Astrocyte (in vitro differentiated cells and primary cell): Measurements from ENCODE around the gene ATP5F1D. TPM values are rescaled to one million over a fixed set of nuclear protein-coding genes. Genes with fewer than 3 reads are reported as not detected.

Source experiments
- DNase-seq: peaks from one replicate; pipeline ENCODE4 v3.0.0-alpha.2; 2010; ENCODE audit warnings: low read depth
- FAIRE-seq: peaks from 2 replicates; lab custom pipeline; 2011; peaks lifted over from hg19 to GRCh38; lab: Jason Lieb, UNC
- H2AFZ ChIP-seq: 2 replicates; pipeline ENCODE4 v1.6.0; 2012; ENCODE audit warnings: low read depth, low read length, inconsistent platforms
- H3K27ac ChIP-seq: 2 replicates; pipeline ENCODE4 v1.5.1; 2011; ENCODE audit warnings: low read depth, low read length, inconsistent platforms
- H3K27me3 ChIP-seq: 2 replicates; pipeline ENCODE4 v1.6.0; 2011; ENCODE audit warnings: low read length, inconsistent platforms; ENCODE audit not compliant: insufficient read depth
- H3K36me3 ChIP-seq: 2 replicates; pipeline ENCODE4 v1.5.1; 2011; ENCODE audit warnings: low read length, inconsistent platforms; ENCODE audit not compliant: insufficient read depth
- H3K4me1 ChIP-seq: 2 replicates; pipeline ENCODE4 v1.5.1; 2011; ENCODE audit warnings: low read length, inconsistent platforms; ENCODE audit not compliant: insufficient read depth
- H3K4me2 ChIP-seq: 2 replicates; pipeline ENCODE4 v1.6.0; 2012; ENCODE audit warnings: low read length, inconsistent platforms
- H3K4me3 ChIP-seq: 2 replicates; pipeline ENCODE4 v1.5.1; 2011; ENCODE audit warnings: low read depth, mild to moderate bottlenecking, low read length, inconsistent platforms; ENCODE audit not compliant: insufficient read depth
- H3K79me2 ChIP-seq: 2 replicates; pipeline ENCODE4 v1.6.0; 2012; ENCODE audit warnings: mild to moderate bottlenecking, low read length, inconsistent platforms; ENCODE audit not compliant: insufficient read depth
- H3K9ac ChIP-seq: 2 replicates; pipeline ENCODE4 v1.6.0; 2012; ENCODE audit warnings: mild to moderate bottlenecking, low read length, inconsistent platforms
- H3K9me3 ChIP-seq: 2 replicates; pipeline ENCODE4 v1.5.1; 2012; ENCODE audit warnings: low read depth, mild to moderate bottlenecking, low read length, inconsistent platforms; ENCODE audit not compliant: insufficient read depth
- H4K20me1 ChIP-seq: 2 replicates; pipeline ENCODE4 v1.6.0; 2012; ENCODE audit warnings: low read length, inconsistent platforms; ENCODE audit not compliant: insufficient read depth
- H3K27ac Mint-ChIP-seq: one replicate; pipeline ENCODE4 v1.8.0; 2021; ENCODE audit warnings: mild to moderate bottlenecking, mixed read lengths; ENCODE audit not compliant: unreplicated experiment
- H3K27me3 Mint-ChIP-seq: one replicate; pipeline ENCODE4 v1.8.0; 2021; ENCODE audit warnings: low read depth, mixed read lengths; ENCODE audit not compliant: unreplicated experiment
- H3K36me3 Mint-ChIP-seq: one replicate; pipeline ENCODE4 v1.8.0; 2021; ENCODE audit warnings: low read depth, mixed read lengths; ENCODE audit not compliant: unreplicated experiment
- H3K4me1 Mint-ChIP-seq: one replicate; pipeline ENCODE4 v1.8.0; 2021; ENCODE audit warnings: low read depth, mixed read lengths; ENCODE audit not compliant: unreplicated experiment
- H3K4me3 Mint-ChIP-seq: one replicate; pipeline ENCODE4 v1.8.0; 2021; ENCODE audit warnings: mild to moderate bottlenecking, moderate library complexity, mixed read lengths; ENCODE audit not compliant: unreplicated experiment
- H3K9me3 Mint-ChIP-seq: one replicate; pipeline ENCODE4 v1.8.0; 2021; ENCODE audit warnings: mild to moderate bottlenecking, mixed read lengths; ENCODE audit not compliant: unreplicated experiment
- EZH2 ChIP-seq: IDR thresholded peaks from 2 replicates; pipeline ENCODE4 v1.6.1; 2012; ENCODE audit warnings: mild to moderate bottlenecking, low read length, inconsistent platforms; ENCODE audit not compliant: insufficient read depth
- total RNA-seq: library from RNA; stranded (reverse); gene quantifications from 2 replicates; pipeline ENCODE4 v1.2.1, GENCODE V29; 2021
- TF ChIP-seq, protein P1 (sequence below): IDR thresholded peaks from 2 replicates; pipeline ENCODE4 v1.5.1; 2011; ENCODE audit warnings: low read depth, mild to moderate bottlenecking, inconsistent platforms, low read length, moderate library complexity; ENCODE audit not compliant: insufficient read depth

Gene ATP5F1D
- total RNA-seq, 1 donor from 2014 or later: 154 TPM

DNA sequence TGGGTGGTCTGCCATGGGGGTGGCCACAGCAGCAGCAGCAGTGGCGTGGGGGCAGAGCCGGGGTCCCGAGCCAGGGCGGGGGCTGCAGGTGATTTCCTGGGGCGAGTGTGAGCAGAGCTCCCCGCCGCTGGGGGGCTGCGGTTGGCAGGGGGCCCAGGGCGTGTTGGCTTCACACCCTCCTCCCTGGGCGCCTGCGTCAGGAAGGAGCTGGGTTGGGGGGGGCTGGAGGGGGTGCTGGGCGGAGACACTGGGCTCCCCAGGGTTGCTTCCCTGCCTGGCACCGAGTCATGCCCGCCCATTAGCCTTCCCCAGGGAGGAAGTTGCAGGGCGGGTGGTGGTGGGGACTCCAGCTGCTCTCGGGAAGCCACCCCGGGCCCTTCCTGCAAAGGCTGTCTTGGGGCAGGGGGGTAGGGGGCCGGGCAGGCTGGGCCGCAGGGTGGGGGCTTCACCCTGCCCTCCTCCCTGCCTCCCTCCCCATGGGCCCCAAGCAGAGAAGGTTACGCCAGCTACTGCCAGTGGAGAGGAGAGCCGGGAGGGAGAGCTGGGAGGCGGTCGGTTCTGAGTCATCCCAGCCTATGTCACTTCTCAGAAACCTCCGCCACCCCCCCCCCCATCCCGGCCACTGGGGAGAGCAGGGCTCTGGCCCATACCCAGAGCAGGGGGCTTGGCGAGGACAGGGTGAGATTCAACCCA is 11.4 kb downstream of the ATP5F1D start:
- H3K27ac ChIP-seq: peak overlapping the region; percentile 89
- H3K79me2 ChIP-seq: peaks cover 78% of the 10 kb centered on the region
- Mint-ChIP-seq H3K36me3 (peaks cover 6% of the 10 kb centered on the region), H3K27ac (peak overlapping the region; percentile 87), H3K4me1 (peaks cover 10% of the 10 kb centered on the region), H3K9me3 (no peaks in the 10 kb centered on the region), H3K27me3 (no peaks in the 10 kb centered on the region), H3K4me3 (peak overlapping the region; percentile 57)
- peak overlapping the region; percentile 88 for H3K9ac ChIP-seq
- no peak overlapping the region for H2AFZ ChIP-seq
- TF ChIP-seq, protein P1, sequence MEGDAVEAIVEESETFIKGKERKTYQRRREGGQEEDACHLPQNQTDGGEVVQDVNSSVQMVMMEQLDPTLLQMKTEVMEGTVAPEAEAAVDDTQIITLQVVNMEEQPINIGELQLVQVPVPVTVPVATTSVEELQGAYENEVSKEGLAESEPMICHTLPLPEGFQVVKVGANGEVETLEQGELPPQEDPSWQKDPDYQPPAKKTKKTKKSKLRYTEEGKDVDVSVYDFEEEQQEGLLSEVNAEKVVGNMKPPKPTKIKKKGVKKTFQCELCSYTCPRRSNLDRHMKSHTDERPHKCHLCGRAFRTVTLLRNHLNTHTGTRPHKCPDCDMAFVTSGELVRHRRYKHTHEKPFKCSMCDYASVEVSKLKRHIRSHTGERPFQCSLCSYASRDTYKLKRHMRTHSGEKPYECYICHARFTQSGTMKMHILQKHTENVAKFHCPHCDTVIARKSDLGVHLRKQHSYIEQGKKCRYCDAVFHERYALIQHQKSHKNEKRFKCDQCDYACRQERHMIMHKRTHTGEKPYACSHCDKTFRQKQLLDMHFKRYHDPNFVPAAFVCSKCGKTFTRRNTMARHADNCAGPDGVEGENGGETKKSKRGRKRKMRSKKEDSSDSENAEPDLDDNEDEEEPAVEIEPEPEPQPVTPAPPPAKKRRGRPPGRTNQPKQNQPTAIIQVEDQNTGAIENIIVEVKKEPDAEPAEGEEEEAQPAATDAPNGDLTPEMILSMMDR: no peak
- no peak for TF ChIP-seq EZH2
- FAIRE-seq (no peak), DNase-seq (peak; percentile 95)
- H3K27me3 ChIP-seq: no peaks in the 10 kb centered on the region
- peaks cover 42% of the 10 kb centered on the region for H3K4me1 ChIP-seq
- H3K4me3 ChIP-seq: peak overlapping the region; percentile 84
- H3K4me2 ChIP-seq: peak overlapping the region; percentile 100
- H3K9me3 ChIP-seq: no peaks in the 10 kb centered on the region
- H4K20me1 ChIP-seq: peaks cover 61% of the 10 kb centered on the region
- peaks cover 24% of the 10 kb centered on the region for H3K36me3 ChIP-seq

DNA sequence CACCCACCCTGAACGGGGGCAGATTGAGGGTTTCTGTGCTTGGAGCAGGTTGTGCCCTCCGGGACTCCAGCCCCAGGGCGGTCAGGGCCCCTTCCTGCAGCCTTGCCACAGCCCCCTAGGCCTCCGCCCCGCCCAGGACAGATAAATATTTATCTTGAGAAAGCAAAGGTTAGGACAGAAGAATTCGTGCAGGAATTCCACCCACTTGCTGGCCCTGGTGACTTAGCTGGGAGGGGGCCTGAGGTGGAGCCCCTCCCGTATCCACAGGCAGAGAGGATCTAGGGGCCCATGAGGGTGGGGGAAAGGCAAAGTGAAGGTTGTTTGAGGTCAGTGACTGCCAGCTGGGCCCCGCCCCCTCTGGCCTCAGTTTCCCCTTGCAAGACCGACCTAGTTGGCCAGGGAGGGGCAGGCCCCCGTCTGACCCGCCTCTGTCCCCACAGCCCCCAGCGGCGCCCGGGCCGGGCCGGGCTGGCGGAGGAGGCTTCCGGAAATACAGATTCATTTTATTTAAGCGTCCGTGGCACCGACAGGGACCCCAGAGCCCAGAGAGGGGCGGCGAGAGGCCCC is 12.0 kb downstream of the ATP5F1D start:
- H3K9me3 Mint-ChIP-seq: no peaks in the 10 kb centered on the region
- Histone ChIP-seq H4K20me1 (peaks cover 67% of the 10 kb centered on the region), H3K4me1 (peaks cover 43% of the 10 kb centered on the region), H3K27me3 (no peaks in the 10 kb centered on the region), H3K36me3 (peaks cover 24% of the 10 kb centered on the region), H3K9ac (peak overlapping the region; percentile 88), H3K27ac (peak overlapping the region; percentile 89), H3K79me2 (peaks cover 76% of the 10 kb centered on the region), H3K4me3 (peak overlapping the region; percentile 48), H3K4me2 (peak overlapping the region; percentile 100), H3K9me3 (no peaks in the 10 kb centered on the region), H2AFZ (no peak overlapping the region)
- TF ChIP-seq, protein P1: no peak
- TF ChIP-seq EZH2: no peak
- H3K36me3 Mint-ChIP-seq: peaks cover 6% of the 10 kb centered on the region
- H3K27me3 Mint-ChIP-seq: no peaks in the 10 kb centered on the region
- H3K4me1 Mint-ChIP-seq: peaks cover 10% of the 10 kb centered on the region
- peak overlapping the region; percentile 87 for H3K27ac Mint-ChIP-seq
- DNase-seq (peak; percentile 80), FAIRE-seq (no peak)
- peak overlapping the region; percentile 57 for H3K4me3 Mint-ChIP-seq

DNA sequence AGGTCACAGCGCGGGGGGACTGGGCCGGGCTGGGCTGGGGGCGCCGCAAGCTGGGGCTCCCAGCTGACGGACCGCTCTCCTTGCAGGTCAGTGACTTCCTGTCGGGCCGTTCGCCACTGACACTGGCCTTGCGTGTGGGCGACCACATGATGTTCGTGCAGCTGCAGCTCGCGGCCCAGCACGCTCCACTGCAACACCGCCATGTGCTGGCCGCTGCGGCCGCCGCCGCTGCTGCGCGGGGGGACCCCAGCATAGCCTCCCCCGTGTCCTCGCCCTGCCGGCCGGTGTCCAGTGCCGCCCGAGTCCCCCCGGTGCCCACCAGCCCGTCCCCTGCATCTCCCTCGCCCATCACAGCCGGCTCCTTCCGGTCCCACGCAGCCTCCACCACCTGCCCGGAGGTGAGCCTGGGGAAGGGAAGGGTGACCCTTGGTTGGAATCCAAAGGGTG is 12.6 kb downstream of the ATP5F1D start:
- Mint-ChIP-seq H3K27me3 (no peaks in the 10 kb centered on the region), H3K9me3 (no peaks in the 10 kb centered on the region), H3K4me1 (peaks cover 15% of the 10 kb centered on the region), H3K4me3 (peak overlapping the region; percentile 62), H3K36me3 (peaks cover 6% of the 10 kb centered on the region), H3K27ac (no peak overlapping the region)
- Histone ChIP-seq H3K9ac (peak overlapping the region; percentile 88), H3K4me3 (no peak overlapping the region), H3K79me2 (peaks cover 76% of the 10 kb centered on the region), H3K4me2 (peak overlapping the region; percentile 100), H3K27ac (peak overlapping the region; percentile 89), H4K20me1 (peaks cover 72% of the 10 kb centered on the region), H3K9me3 (no peaks in the 10 kb centered on the region), H3K36me3 (peaks cover 24% of the 10 kb centered on the region), H2AFZ (no peak overlapping the region), H3K4me1 (peaks cover 48% of the 10 kb centered on the region), H3K27me3 (no peaks in the 10 kb centered on the region)
- DNase-seq: no peak
- no peak for TF ChIP-seq EZH2
- FAIRE-seq: no peak
